ENCODE results near the gene PCID2. TPM values are rescaled to one million over a fixed set of nuclear protein-coding genes. Genes with fewer than 3 reads are reported as not detected.

PCID2 gene
- total RNA-seq, 3 donors from 2014 or later: 50.2 to 79.2 (median 76.7) TPM

DNA sequence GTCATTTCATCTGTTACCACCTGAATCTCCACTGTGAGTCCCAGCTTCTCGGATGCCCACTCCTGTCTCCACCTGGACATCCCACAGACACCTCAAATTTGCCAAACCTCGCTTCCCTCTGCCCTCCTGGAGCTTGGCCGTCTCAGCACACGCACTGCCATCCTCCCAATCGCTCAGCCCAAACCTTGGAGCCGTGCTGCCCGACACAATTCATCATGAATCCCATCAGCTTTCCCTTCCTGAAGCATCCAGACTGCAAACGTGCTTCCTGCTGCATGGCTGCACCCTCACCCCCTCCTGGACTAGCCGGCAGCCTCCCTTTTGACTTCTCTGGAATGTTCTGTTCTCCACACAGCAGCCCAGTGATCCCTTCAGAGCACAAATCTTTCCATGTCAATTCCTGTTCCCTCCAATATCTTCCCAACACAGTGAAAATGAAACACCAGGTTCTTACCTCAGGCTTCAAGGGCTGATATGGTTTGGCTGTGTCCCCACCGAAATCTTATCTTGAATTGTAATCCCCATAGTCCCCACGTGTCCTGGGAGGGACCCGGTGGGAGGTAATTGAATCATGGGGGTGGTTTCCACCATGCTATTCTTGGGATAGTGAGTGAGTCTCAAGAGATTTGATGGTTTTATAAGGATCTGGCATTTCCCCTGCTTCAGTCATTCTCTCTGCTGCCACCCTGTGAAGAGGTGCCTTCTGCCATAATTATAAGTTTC is 51.1 kb downstream of the PCID2 start:
- Histone ChIP-seq H3K9me3 (no peaks in the 10 kb centered on the region), H3K27ac (no peak overlapping the region), H3K36me3 (no peaks in the 10 kb centered on the region), H3K4me1 (peaks cover 0 to 5% of the 10 kb centered on the region in 2 donors), H3K4me3 (no peak overlapping the region), H3K27me3 (peaks cover 0 to 12% of the 10 kb centered on the region in 2 donors)
- no peak for TF ChIP-seq POLR2A (IDR thresholded peaks at IDR 0.05)
- TF ChIP-seq, protein P1, sequence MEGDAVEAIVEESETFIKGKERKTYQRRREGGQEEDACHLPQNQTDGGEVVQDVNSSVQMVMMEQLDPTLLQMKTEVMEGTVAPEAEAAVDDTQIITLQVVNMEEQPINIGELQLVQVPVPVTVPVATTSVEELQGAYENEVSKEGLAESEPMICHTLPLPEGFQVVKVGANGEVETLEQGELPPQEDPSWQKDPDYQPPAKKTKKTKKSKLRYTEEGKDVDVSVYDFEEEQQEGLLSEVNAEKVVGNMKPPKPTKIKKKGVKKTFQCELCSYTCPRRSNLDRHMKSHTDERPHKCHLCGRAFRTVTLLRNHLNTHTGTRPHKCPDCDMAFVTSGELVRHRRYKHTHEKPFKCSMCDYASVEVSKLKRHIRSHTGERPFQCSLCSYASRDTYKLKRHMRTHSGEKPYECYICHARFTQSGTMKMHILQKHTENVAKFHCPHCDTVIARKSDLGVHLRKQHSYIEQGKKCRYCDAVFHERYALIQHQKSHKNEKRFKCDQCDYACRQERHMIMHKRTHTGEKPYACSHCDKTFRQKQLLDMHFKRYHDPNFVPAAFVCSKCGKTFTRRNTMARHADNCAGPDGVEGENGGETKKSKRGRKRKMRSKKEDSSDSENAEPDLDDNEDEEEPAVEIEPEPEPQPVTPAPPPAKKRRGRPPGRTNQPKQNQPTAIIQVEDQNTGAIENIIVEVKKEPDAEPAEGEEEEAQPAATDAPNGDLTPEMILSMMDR (IDR thresholded peaks at IDR 0.05): no peak
- TF ChIP-seq POLR2AphosphoS5 (IDR thresholded peaks at IDR 0.05): no peak
- intact Hi-C loops (cut with DNase I; ENCODE audit: low total_unique reads): no loop called here
- DNase-seq (ENCODE audit: low spot score in 2 of 2): no peak

DNA sequence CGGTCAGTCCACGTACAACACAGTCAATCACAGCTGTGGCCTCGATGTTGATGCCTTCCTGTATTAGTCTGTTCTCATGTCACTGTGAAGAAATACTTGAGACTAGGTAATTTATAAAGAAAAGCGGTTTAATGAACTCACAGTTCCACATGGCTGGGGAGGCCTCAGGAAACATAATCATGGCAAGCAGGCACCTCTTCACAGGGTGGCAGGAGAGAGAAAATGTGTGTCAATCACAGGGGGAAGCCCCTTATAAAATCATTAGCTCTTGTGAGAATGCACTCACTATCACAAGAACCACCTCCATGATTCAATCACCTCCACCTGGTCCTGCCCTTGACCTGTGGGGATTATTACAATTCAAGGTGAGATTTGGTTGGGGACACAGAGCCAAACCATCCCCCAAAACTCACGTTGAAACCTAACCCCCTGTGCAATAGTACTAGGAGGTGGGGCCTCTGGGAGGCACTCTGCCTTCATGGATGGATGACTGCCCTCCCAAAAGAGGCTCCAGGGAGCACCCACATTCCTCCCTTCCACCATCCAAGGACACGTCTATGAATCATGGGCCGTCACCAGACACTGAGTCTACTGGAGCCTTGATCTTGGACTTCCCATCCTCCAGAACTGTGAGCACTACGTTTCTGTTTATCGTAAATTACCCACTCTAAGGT is 52.4 kb downstream of the PCID2 start:
- H3K4me1 ChIP-seq: peaks cover 0 to 5% of the 10 kb centered on the region in 2 donors
- TF ChIP-seq POLR2AphosphoS5 (IDR thresholded peaks at IDR 0.05): no peak
- no peak for TF ChIP-seq POLR2A (IDR thresholded peaks at IDR 0.05)
- TF ChIP-seq, protein P1 (IDR thresholded peaks at IDR 0.05): no peak
- DNase-seq (ENCODE audit: low spot score in 2 of 2): no peak
- intact Hi-C loops (cut with DNase I; ENCODE audit: low total_unique reads): no loop called here
- H3K36me3 ChIP-seq: no peaks in the 10 kb centered on the region
- H3K27ac ChIP-seq: no peak overlapping the region
- H3K4me3 ChIP-seq: no peak overlapping the region
- H3K27me3 ChIP-seq: peaks cover 0 to 7% of the 10 kb centered on the region in 2 donors
- H3K9me3 ChIP-seq: no peaks in the 10 kb centered on the region

DNA sequence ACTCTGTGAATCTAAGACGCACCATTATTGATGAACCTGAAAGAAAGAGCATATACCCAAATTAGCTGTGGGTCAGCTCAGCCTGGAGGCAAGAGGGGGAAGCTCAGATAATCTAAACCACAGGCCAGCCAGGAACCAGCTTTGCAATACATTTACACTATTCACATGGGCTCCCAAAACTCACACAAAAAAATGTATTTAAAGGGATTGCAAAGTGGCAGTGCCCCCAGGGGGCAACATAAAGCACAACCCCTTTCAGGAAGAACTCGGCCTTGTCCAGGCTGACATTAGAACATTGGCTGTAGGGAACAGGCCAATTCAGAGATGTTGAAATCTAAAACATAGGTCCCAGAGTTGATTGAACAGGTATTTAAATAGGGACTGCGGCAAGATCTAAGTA is 53.3 kb downstream of the PCID2 start:
- Histone ChIP-seq H3K4me3 (no peak overlapping the region), H3K36me3 (no peaks in the 10 kb centered on the region), H3K27ac (no peak overlapping the region), H3K4me1 (peaks cover 0 to 5% of the 10 kb centered on the region in 2 donors), H3K27me3 (no peaks in the 10 kb centered on the region), H3K9me3 (no peaks in the 10 kb centered on the region)
- TF ChIP-seq POLR2A (IDR thresholded peaks at IDR 0.05) (no peak), POLR2AphosphoS5 (IDR thresholded peaks at IDR 0.05) (no peak)
- TF ChIP-seq, protein P1 (IDR thresholded peaks at IDR 0.05): no peak
- no peak for DNase-seq (ENCODE audit: low spot score in 2 of 2)
- intact Hi-C loops (cut with DNase I; ENCODE audit: low total_unique reads): no loop called here

DNA sequence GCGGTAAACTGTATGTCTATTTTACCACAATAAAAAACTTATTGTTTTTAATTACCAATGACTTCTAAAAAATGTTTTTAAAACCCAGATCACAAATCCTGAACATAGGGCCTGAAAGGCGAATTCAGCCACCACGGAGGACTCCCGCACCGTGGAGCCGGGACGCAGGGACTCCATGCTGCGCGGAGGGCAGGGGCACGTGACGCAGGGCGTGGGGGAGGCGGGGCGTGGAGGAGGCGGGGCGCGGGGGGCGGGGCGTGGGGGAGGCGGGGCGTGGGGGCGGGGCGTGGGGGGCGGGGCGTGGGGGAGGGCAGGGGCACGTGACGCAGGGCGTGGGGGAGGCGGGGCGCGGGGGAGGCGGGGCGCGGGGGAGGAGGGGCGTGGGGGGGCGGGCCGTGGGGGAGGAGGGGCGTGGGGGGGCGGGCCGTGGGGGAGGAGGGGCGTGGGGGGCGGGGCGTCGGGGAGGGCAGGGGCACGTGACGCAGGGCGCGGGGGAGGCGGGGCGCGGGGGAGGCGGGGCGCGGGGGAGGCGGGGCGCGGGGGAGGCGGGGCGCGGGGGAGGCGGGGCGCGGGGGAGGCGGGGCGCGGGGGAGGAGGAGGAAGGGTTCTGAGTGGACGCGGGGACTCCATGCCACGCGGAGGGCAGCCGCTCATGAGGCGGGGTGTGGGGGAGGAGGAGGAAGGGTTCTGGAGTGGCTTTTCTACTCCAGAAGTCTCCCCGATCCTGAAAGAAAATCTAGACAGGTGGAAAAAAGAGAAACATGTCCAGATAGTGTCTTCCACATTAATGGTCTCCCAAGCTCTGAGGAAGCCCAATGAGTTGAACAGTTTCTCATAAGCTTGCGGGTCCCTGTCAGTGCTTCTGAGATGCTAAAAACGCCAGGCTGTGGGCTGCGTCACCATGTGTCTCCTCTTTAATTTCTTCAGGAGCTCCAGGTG is 54.4 kb downstream of the PCID2 start:
- Histone ChIP-seq H3K4me1 (peaks cover 0 to 5% of the 10 kb centered on the region in 2 donors), H3K4me3 (peak overlapping the region; percentile 34 to 81 (median 56)), H3K36me3 (no peaks in the 10 kb centered on the region), H3K27me3 (no peaks in the 10 kb centered on the region), H3K9me3 (no peaks in the 10 kb centered on the region), H3K27ac (peak overlapping the region; percentile 74 to 87)
- TF ChIP-seq, protein P1 (IDR thresholded peaks at IDR 0.05): no peak
- peak; percentile 27 for TF ChIP-seq POLR2A (IDR thresholded peaks at IDR 0.05)
- TF ChIP-seq POLR2AphosphoS5 (IDR thresholded peaks at IDR 0.05): peak; percentile 68 to 89 (median 71)
- peak; percentile 73 to 84 for DNase-seq (ENCODE audit: low spot score in 2 of 2)
- intact Hi-C loops (cut with DNase I; ENCODE audit: low total_unique reads): no loop called here
